ENCODE measurements around the gene RBPMS2. TPM values are rescaled to one million over a fixed set of nuclear protein-coding genes. Genes with fewer than 3 reads are reported as not detected.

Gene RBPMS2
- total RNA-seq, 2 experiments from 2014 or later, result not detected

- H3K4me3 Mint-ChIP-seq, result no peak overlapping the region
- CTCF ChIA-PET, result interaction anchor here (1.8 kb wide), 1 partner anchor 143 kb away, joined by 4 read pairs; no protein-coding TSS in a partner anchor
- no peaks in the 10 kb centered on the region for H3K36me3 Mint-ChIP-seq
- H3K9me3 Mint-ChIP-seq (ENCODE audit: low read depth), result no peaks in the 10 kb centered on the region
- no peak overlapping the region for H3K27ac Mint-ChIP-seq
- no peak for ATAC-seq
- no peaks in the 10 kb centered on the region for H3K4me1 Mint-ChIP-seq
- H3K27me3 Mint-ChIP-seq, result no peaks in the 10 kb centered on the region
- no peak for DNase-seq
Measured at GRCh38 chr15:64762546-64762945, 12.8 kb downstream of the RBPMS2 start.

- Mint-ChIP-seq H3K4me1 (no peaks in the 10 kb centered on the region), H3K27ac (no peak overlapping the region), H3K9me3 (ENCODE audit: low read depth) (no peaks in the 10 kb centered on the region), H3K36me3 (no peaks in the 10 kb centered on the region), H3K4me3 (no peak overlapping the region), H3K27me3 (no peaks in the 10 kb centered on the region)
- DNase-seq (no peak), ATAC-seq (no peak)
- CTCF ChIA-PET, result interaction anchor here (0.5 to 1.3 kb wide), 3 partner anchors 28 to 536 kb away, joined by 3 to 5 read pairs (median 4); no protein-coding TSS in a partner anchor
Measured at GRCh38 chr15:64761156-64761555, 14.2 kb downstream of the RBPMS2 start.

- H3K27me3 Mint-ChIP-seq, result peaks cover 2% of the 10 kb centered on the region
- CTCF ChIA-PET, result interaction anchor here (1.4 kb wide), 1 partner anchor 50 kb away, joined by 4 read pairs; no protein-coding TSS in a partner anchor
- ATAC-seq (no peak), DNase-seq (no peak)
- no peaks in the 10 kb centered on the region for H3K4me1 Mint-ChIP-seq
- H3K36me3 Mint-ChIP-seq, result no peaks in the 10 kb centered on the region
- no peak overlapping the region for H3K4me3 Mint-ChIP-seq
- H3K9me3 Mint-ChIP-seq (ENCODE audit: low read depth), result no peaks in the 10 kb centered on the region
- H3K27ac Mint-ChIP-seq, result no peak overlapping the region
Measured at GRCh38 chr15:64760056-64760455, 15.3 kb downstream of the RBPMS2 start.

DNA sequence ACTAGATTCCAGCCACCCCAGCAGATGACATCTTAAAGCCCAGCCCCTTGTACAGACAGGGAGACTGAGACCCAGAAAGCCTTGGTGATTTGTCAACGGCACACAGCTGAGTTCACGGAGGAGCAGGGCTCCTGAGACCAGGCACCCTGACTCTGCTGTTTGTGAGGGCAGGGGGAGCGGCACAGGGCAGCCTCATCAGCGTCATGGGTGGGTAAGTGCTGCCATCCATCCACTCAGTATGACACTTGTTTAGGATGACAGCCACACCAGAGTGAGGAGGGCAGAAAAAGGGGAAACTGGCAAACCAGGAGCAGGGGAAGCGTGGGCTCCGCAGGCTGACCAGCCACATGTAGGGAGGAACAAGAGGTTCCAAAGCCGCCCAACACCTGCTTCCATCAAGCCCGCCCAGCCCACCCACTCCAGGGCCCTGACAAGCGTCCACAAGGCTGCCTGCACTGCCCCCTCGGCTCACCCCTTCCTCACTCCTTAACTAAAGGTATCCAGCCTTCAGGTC, 19.9 kb downstream of the RBPMS2 start:
- H3K36me3 Mint-ChIP-seq, result no peaks in the 10 kb centered on the region
- no peak for ATAC-seq
- DNase-seq, result no peak
- no peaks in the 10 kb centered on the region for H3K4me1 Mint-ChIP-seq
- H3K27ac Mint-ChIP-seq, result no peak overlapping the region
- no peaks in the 10 kb centered on the region for H3K9me3 Mint-ChIP-seq (ENCODE audit: low read depth)
- peaks cover 6% of the 10 kb centered on the region for H3K27me3 Mint-ChIP-seq
- CTCF ChIA-PET, result no interaction called here
- H3K4me3 Mint-ChIP-seq, result no peak overlapping the region

- CTCF ChIA-PET, result no interaction called here
- peaks cover 8% of the 10 kb centered on the region for H3K27me3 Mint-ChIP-seq
- no peaks in the 10 kb centered on the region for H3K4me1 Mint-ChIP-seq
- ATAC-seq, result no peak
- no peaks in the 10 kb centered on the region for H3K9me3 Mint-ChIP-seq (ENCODE audit: low read depth)
- no peak overlapping the region for H3K4me3 Mint-ChIP-seq
- no peak overlapping the region for H3K27ac Mint-ChIP-seq
- H3K36me3 Mint-ChIP-seq, result no peaks in the 10 kb centered on the region
- no peak for DNase-seq
Measured at GRCh38 chr15:64754663-64755426, 20.5 kb downstream of the RBPMS2 start.

DNA sequence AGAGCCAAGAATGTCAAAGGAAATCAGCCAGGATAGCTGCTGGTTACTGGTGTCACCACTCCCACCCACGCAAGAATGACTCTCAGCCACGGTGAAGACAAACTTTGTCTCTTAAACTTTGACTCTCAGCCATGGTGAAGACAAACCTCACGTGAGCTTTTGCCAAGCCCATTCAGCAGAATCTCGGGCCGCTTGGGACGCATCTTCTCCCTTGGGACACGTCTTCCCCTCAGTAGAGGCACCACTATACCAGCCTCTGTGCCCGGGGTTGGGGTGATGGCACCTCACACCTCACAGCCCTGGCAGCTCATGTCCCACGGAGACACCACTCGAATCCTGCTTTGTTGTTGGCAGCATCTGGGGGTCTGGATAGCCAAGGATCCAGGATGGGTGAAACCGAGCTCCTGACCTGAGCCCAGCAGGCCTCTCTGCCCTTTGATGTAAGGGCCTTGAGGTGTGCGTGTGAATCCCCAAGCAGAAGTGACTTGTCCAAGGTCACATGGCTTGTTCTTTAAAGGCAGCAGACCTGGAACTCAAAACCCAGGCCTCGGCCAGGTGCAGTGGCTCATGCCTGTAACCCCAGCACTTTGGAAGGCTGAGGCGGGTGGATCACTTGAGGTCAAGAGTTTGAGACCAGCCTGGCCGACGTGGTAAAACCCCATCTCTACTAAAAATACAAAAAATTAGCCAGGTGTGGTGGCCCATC, 21.8 kb downstream of the RBPMS2 start:
- CTCF ChIA-PET, result interaction anchor here (1.0 kb wide), 1 partner anchor 27 kb away, joined by 3 read pairs; no protein-coding TSS in a partner anchor
- Mint-ChIP-seq H3K9me3 (ENCODE audit: low read depth) (no peaks in the 10 kb centered on the region), H3K27ac (no peak overlapping the region), H3K27me3 (peaks cover 18% of the 10 kb centered on the region), H3K4me1 (no peaks in the 10 kb centered on the region), H3K36me3 (no peaks in the 10 kb centered on the region), H3K4me3 (no peak overlapping the region)
- ATAC-seq (no peak), DNase-seq (no peak)

GRCh38 chr15:64751464-64751863, 23.9 kb downstream of the RBPMS2 start:
- H3K27me3 Mint-ChIP-seq, result peaks cover 30% of the 10 kb centered on the region
- H3K36me3 Mint-ChIP-seq, result no peaks in the 10 kb centered on the region
- CTCF ChIA-PET, result interaction anchor here (0.6 to 0.9 kb wide), 2 partner anchors 23 to 1587 kb away, joined by 3 read pairs; no protein-coding TSS in a partner anchor
- H3K4me1 Mint-ChIP-seq, result no peaks in the 10 kb centered on the region
- H3K9me3 Mint-ChIP-seq (ENCODE audit: low read depth), result no peaks in the 10 kb centered on the region
- no peak overlapping the region for H3K27ac Mint-ChIP-seq
- DNase-seq, result no peak
- ATAC-seq, result no peak
- H3K4me3 Mint-ChIP-seq, result no peak overlapping the region

DNA sequence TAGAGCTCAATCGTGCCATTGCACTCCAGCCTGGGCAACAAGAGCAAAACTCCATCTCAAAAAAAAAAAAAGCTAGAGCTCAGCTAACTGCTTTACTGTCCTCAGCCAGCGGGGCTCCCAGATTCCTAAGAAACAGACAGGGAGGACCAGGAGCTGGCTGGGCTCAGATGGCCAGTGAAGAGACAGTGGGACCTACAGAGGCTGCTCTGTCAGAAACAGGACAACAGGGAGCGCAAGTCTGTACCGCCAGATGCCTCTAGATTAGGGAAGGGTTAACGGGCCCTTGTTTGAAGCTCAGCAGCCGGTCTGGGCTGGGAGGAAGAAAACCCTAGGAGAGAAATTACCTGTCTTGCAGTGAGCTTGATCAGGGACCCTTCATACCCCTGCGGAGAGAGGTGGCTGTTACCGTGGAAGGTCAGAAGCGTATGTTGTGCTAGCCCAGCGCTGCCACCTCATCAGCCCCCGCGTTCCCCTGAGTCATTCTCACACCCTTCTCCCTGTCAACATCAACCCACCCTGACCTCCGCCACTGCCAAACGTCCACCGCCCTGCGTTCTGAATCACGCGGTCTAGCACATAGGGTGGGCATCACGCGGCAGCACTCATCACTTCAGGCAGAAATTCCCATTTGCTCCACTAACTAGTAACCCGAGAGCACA, 25.3 kb downstream of the RBPMS2 start:
- no peak overlapping the region for H3K4me3 Mint-ChIP-seq
- ATAC-seq, result no peak
- CTCF ChIA-PET, result interaction anchor here (1.0 to 2.0 kb wide), 2 partner anchors 11 to 15 kb away, joined by 3 to 5 read pairs; no protein-coding TSS in a partner anchor

GRCh38 chr15:64749167-64749566, 26.2 kb downstream of the RBPMS2 start:
- Mint-ChIP-seq H3K9me3 (ENCODE audit: low read depth) (no peaks in the 10 kb centered on the region), H3K4me3 (no peak overlapping the region), H3K27me3 (peaks cover 35% of the 10 kb centered on the region), H3K27ac (no peak overlapping the region), H3K36me3 (no peaks in the 10 kb centered on the region), H3K4me1 (no peaks in the 10 kb centered on the region)
- CTCF ChIA-PET, result interaction anchor here (1.0 to 2.0 kb wide), 2 partner anchors 10 to 14 kb away, joined by 3 to 5 read pairs; no protein-coding TSS in a partner anchor
- no peak for DNase-seq
- no peak for ATAC-seq

More for the DNA sequence above, 25.3 kb downstream of the RBPMS2 start:
- Mint-ChIP-seq H3K27ac (no peak overlapping the region), H3K27me3 (peaks cover 36% of the 10 kb centered on the region), H3K4me1 (no peaks in the 10 kb centered on the region), H3K9me3 (ENCODE audit: low read depth) (no peaks in the 10 kb centered on the region), H3K36me3 (no peaks in the 10 kb centered on the region)
- no peak for DNase-seq

DNA sequence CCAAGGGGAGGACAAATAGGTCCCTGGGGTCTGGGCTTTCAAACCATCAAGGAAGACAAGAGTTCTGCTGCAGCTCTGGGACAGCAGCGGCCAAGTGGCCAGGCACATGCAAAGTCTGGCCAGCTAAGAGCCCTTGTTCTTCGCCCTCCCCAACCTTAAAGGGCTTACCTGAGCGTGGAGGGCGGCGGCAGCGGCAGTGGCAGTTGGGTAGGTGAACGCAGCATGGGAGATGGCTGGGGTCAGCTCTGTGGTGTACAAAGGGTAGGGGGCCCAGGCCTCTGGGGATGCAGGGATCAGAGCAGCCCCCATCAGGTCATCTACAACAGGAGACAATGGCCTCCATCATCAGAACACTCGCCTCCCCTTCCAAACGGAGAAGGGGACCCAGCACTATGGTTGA, 27.1 kb downstream of the RBPMS2 start:
- CTCF ChIA-PET, result no interaction called here
- DNase-seq (no peak), ATAC-seq (no peak)
- Mint-ChIP-seq H3K36me3 (no peaks in the 10 kb centered on the region), H3K27me3 (peaks cover 35% of the 10 kb centered on the region), H3K4me3 (no peak overlapping the region), H3K9me3 (ENCODE audit: low read depth) (no peaks in the 10 kb centered on the region), H3K4me1 (no peaks in the 10 kb centered on the region), H3K27ac (no peak overlapping the region)

- CTCF ChIA-PET, result interaction anchor here (1.4 to 1.5 kb wide), 2 partner anchors 17 to 61 kb away, joined by 5 to 7 read pairs; no protein-coding TSS in a partner anchor
- Mint-ChIP-seq H3K27me3 (peaks cover 35% of the 10 kb centered on the region), H3K27ac (no peak overlapping the region), H3K36me3 (no peaks in the 10 kb centered on the region), H3K9me3 (ENCODE audit: low read depth) (no peaks in the 10 kb centered on the region), H3K4me3 (no peak overlapping the region), H3K4me1 (no peaks in the 10 kb centered on the region)
- DNase-seq (no peak), ATAC-seq (no peak)
Measured at GRCh38 chr15:64747578-64747977, 27.8 kb downstream of the RBPMS2 start.

DNA sequence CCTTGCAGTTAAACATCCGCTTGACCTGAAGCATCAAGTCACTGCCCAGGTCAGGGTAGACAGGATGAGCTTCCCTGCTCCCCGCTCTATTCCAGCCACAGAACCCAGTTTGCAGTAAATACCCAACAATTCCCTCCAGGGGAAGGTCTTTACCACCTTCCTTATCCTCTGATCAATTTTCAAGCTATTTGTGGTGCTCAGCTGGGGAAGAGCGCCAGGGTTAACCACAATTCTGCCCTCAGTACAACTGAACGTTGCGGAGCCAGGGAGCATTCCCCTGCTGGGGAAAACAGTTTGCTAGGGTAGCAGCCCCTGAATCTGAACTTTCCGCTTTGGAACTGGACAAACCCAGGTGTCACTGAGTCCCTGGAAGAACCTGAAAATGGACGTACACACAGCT, 28.5 kb downstream of the RBPMS2 start:
- Mint-ChIP-seq H3K4me1 (no peaks in the 10 kb centered on the region), H3K36me3 (no peaks in the 10 kb centered on the region), H3K9me3 (ENCODE audit: low read depth) (no peaks in the 10 kb centered on the region), H3K27ac (no peak overlapping the region), H3K4me3 (no peak overlapping the region), H3K27me3 (peaks cover 31% of the 10 kb centered on the region)
- CTCF ChIA-PET, result interaction anchor here (1.4 to 1.5 kb wide), 2 partner anchors 16 to 62 kb away, joined by 5 to 7 read pairs; no protein-coding TSS in a partner anchor
- DNase-seq (no peak), ATAC-seq (no peak)

GRCh38 chr15:64746356-64746755, 29.0 kb downstream of the RBPMS2 start:
- CTCF ChIA-PET, result interaction anchor here (1.4 to 1.5 kb wide), 2 partner anchors 15 to 63 kb away, joined by 5 to 7 read pairs; no protein-coding TSS in a partner anchor
- Mint-ChIP-seq H3K9me3 (ENCODE audit: low read depth) (no peaks in the 10 kb centered on the region), H3K27me3 (peaks cover 31% of the 10 kb centered on the region), H3K4me3 (no peak overlapping the region), H3K36me3 (no peaks in the 10 kb centered on the region), H3K27ac (no peak overlapping the region), H3K4me1 (no peaks in the 10 kb centered on the region)
- ATAC-seq (no peak), DNase-seq (no peak)
